H1 (cell line): Measurements from ENCODE around the gene C1QTNF1. TPM values are rescaled to one million over a fixed set of nuclear protein-coding genes. Genes with fewer than 3 reads are reported as not detected.

Source experiments
- CTCF ChIA-PET: fragments of 300-600 bp; sonication (Branson Sonifier 250); formaldehyde crosslinking; loops from one replicate; lab custom pipeline; 2021; ENCODE audit not compliant: partially characterized antibody; lab: Charles Lee
- POLR2A ChIA-PET: fragments of 300-600 bp; sonication (Branson Sonifier 250); formaldehyde crosslinking; loops from one replicate; lab custom pipeline; 2021; ENCODE audit warnings: inconsistent platforms; ENCODE audit not compliant: partially characterized antibody; lab: Charles Lee
- DNase-seq, 2 experiments: peaks; one replicate each; pipeline versions ENCODE4 v3.0.0 to v3.0.0-alpha.2; 2010 to 2022; ENCODE audit warnings: low spot score in 2 of 2, low read depth in 1 of 2, mixed read lengths in 1 of 2
- FAIRE-seq: peaks from 2 replicates; lab custom pipeline; 2011; peaks lifted over from hg19 to GRCh38; lab: Jason Lieb, UNC
- H2AFZ ChIP-seq: 2 replicates; pipeline ENCODE4 v1.8.1; 2012; ENCODE audit warnings: low read length, inconsistent platforms
- H2AK5ac ChIP-seq: 2 replicates; pipeline ENCODE4 v1.6.1; 2013; ENCODE audit warnings: low read depth, low read length
- H2BK120ac ChIP-seq: replicated peaks from 2 replicates; pipeline ENCODE3; 2013; ENCODE audit warnings: low read depth, low read length, inconsistent platforms
- H2BK12ac ChIP-seq: 2 replicates; pipeline ENCODE4 v1.6.1; 2013; ENCODE audit warnings: low read depth, low read length
- H2BK15ac ChIP-seq: 2 replicates; pipeline ENCODE4 v1.6.1; 2013; ENCODE audit warnings: low read length
- H2BK20ac ChIP-seq: 2 replicates; pipeline ENCODE4 v1.6.1; 2013; ENCODE audit warnings: low read length
- H2BK5ac ChIP-seq: 2 replicates; pipeline ENCODE4 v1.6.1; 2013; ENCODE audit warnings: low read depth, low read length
- H3K14ac ChIP-seq: 2 replicates; pipeline ENCODE4 v1.6.1; 2013; ENCODE audit warnings: inconsistent platforms; ENCODE audit not compliant: insufficient read length
- H3K18ac ChIP-seq: 2 replicates; pipeline ENCODE4 v1.6.1; 2013; ENCODE audit warnings: low read length; ENCODE audit errors: extremely low read depth
- H3K23ac ChIP-seq: 2 replicates; pipeline ENCODE4 v1.6.1; 2013; ENCODE audit warnings: inconsistent platforms; ENCODE audit not compliant: insufficient read length
- H3K23me2 ChIP-seq: 2 replicates; pipeline ENCODE4 v1.6.1; 2013; ENCODE audit warnings: low read depth, low read length
- H3K27ac ChIP-seq: 2 replicates; pipeline ENCODE4 v1.6.1; 2011; ENCODE audit warnings: low read depth, low read length, inconsistent platforms
- H3K27me3 ChIP-seq, 4 experiments: replicated peaks in 1 of 4; 1 replicate in 1 of 4; 2 replicates in 3 of 4; pipeline versions ENCODE4 v1.6.1 to v1.8.1; 2011 to 2013; ENCODE audit warnings: low read length in 3 of 4, mild to moderate bottlenecking in 3 of 4, inconsistent platforms in 2 of 4, mixed read lengths in 2 of 4, moderate library complexity in 1 of 4; ENCODE audit not compliant: control insufficient read depth in 3 of 4, insufficient read depth in 3 of 4; ENCODE audit errors: extremely low read depth in 1 of 4
- H3K36me3 ChIP-seq, 4 experiments: 2 replicates each; pipeline versions ENCODE4 v1.6.1 to v1.8.1; 2011 to 2013; ENCODE audit warnings: mild to moderate bottlenecking in 4 of 4, low read length in 3 of 4, moderate library complexity in 2 of 4, control low read depth in 1 of 4, inconsistent platforms in 1 of 4; ENCODE audit not compliant: insufficient read depth in 4 of 4, control insufficient read depth in 2 of 4
- H3K4ac ChIP-seq: replicated peaks from 2 replicates; pipeline ENCODE3; 2013; ENCODE audit warnings: low read length, low read depth, mixed read lengths, inconsistent platforms; ENCODE audit not compliant: insufficient read length
- H3K4me1 ChIP-seq, 4 experiments: replicated peaks in 1 of 4; 1 replicate in 1 of 4; 2 replicates in 3 of 4; pipeline versions ENCODE4 v1.6.1 to v1.8.1; 2011 to 2013; ENCODE audit warnings: low read length in 3 of 4, inconsistent platforms in 2 of 4, mixed read lengths in 1 of 4; ENCODE audit not compliant: insufficient read depth in 4 of 4, control insufficient read depth in 3 of 4
- H3K4me2 ChIP-seq, 2 experiments: 2 replicates each; pipeline versions ENCODE4 v1.6.1 to v1.8.1; 2011 to 2013; ENCODE audit warnings: low read depth in 2 of 2, low read length in 2 of 2, control low read depth in 1 of 2, inconsistent platforms in 1 of 2, mild to moderate bottlenecking in 1 of 2; ENCODE audit not compliant: insufficient read depth in 1 of 2
- H3K4me3 ChIP-seq, 4 experiments: fragments of 200-600, 300-600 bp in 1 of 4; sonication (generic), shearing (Covaris generic), sonication (Bioruptor Twin) in 1 of 4; 2 replicates each; pipeline versions ENCODE4 v1.5.1 to v1.8.1; 2011 to 2016; ENCODE audit warnings: low read length in 4 of 4, low read depth in 3 of 4, control low read depth in 2 of 4, inconsistent platforms in 2 of 4, mild to moderate bottlenecking in 2 of 4, mixed read lengths in 1 of 4, moderate library complexity in 1 of 4; ENCODE audit not compliant: insufficient read depth in 2 of 4; ENCODE audit errors: extremely low read depth in 1 of 4
- H3K56ac ChIP-seq: replicated peaks from 2 replicates; pipeline ENCODE3; 2013; ENCODE audit warnings: low read depth, mild to moderate bottlenecking, mixed read lengths, low read length, inconsistent platforms; ENCODE audit not compliant: insufficient read length
- H3K79me1 ChIP-seq: 2 replicates; pipeline ENCODE4 v1.6.1; 2013; ENCODE audit warnings: low read depth, low read length, control low read depth
- H3K79me2 ChIP-seq, 2 experiments: 2 replicates each; pipeline versions ENCODE4 v1.6.1 to v1.8.1; 2012 to 2013; ENCODE audit warnings: low read length in 2 of 2, mild to moderate bottlenecking in 2 of 2, inconsistent platforms in 1 of 2; ENCODE audit not compliant: insufficient read depth in 2 of 2, control insufficient read depth in 1 of 2
- H3K9ac ChIP-seq, 4 experiments: replicated peaks in 1 of 4; 1 replicate in 1 of 4; 2 replicates in 3 of 4; pipeline versions ENCODE4 v1.6.1 to v1.8.1; 2011 to 2013; ENCODE audit warnings: low read depth in 3 of 4, low read length in 3 of 4, control low read depth in 2 of 4, mild to moderate bottlenecking in 2 of 4, moderate library complexity in 2 of 4, inconsistent platforms in 1 of 4; ENCODE audit errors: extremely low read depth in 1 of 4
- H3K9me3 ChIP-seq, 2 experiments: 2 replicates each; pipeline versions ENCODE4 v1.6.1 to v1.8.1; 2012 to 2013; ENCODE audit warnings: mild to moderate bottlenecking in 2 of 2, moderate library complexity in 2 of 2, control low read depth in 1 of 2, inconsistent platforms in 1 of 2, low read depth in 1 of 2, low read length in 1 of 2, mixed read lengths in 1 of 2; ENCODE audit not compliant: insufficient read depth in 2 of 2
- H4K20me1 ChIP-seq, 2 experiments: replicated peaks in 1 of 2; 2 replicates each; pipeline versions ENCODE3 to v1.8.1; 2011 to 2013; ENCODE audit warnings: inconsistent platforms in 2 of 2, low read length in 2 of 2, mild to moderate bottlenecking in 1 of 2; ENCODE audit not compliant: insufficient read depth in 2 of 2, control insufficient read depth in 1 of 2
- H4K5ac ChIP-seq: 2 replicates; pipeline ENCODE4 v1.6.1; 2013; ENCODE audit warnings: low read length, low read depth, mixed read lengths, inconsistent platforms; ENCODE audit not compliant: insufficient read length
- H4K8ac ChIP-seq: 2 replicates; pipeline ENCODE4 v1.8.0; 2013; ENCODE audit warnings: mild to moderate bottlenecking, moderate library complexity, low read length, inconsistent platforms; ENCODE audit not compliant: insufficient read depth; ENCODE audit errors: extremely low read depth
- H4K91ac ChIP-seq: replicated peaks from 2 replicates; pipeline ENCODE3; 2013; ENCODE audit warnings: low read length, mixed read lengths, inconsistent platforms; ENCODE audit not compliant: insufficient read length
- RAD21 ChIP-seq, 2 experiments: IDR thresholded peaks in 1 of 2; conservative IDR thresholded peaks in 1 of 2; 2 replicates each; pipeline ENCODE4 v1.6.1; 2011; ENCODE audit warnings: low read depth in 2 of 2, low read length in 2 of 2, improper control_type of control experiment in 1 of 2, inconsistent platforms in 1 of 2, mild to moderate bottlenecking in 1 of 2, moderate library complexity in 1 of 2
- WGBS, 2 experiments: shearing (Covaris generic) in 1 of 2; methylation state at CpG; one replicate each; pipeline versions ENCODE4 v1.1.6 to v1.1.7; 2013 to 2015; ENCODE audit warnings: low lambda C conversion rate in 2 of 2, mixed read lengths in 2 of 2, inconsistent platforms in 1 of 2, low coverage in 1 of 2, missing lambda C conversion rate in 1 of 2; ENCODE audit not compliant: insufficient replicate concordance in 2 of 2, insufficient coverage in 1 of 2, insufficient read length in 1 of 2; ENCODE audit errors: extremely low coverage in 1 of 2, missing lambda C conversion rate in 1 of 2; 5-methylcytosine and 5-hydroxymethylcytosine counted together
- polyA plus RNA-seq, 7 experiments: library from polyadenylated mRNA; depleted of rRNA in 3 of 7; stranded (reverse) in 5 of 7; unstranded in 2 of 7; fragments of >200 nt in 5 of 7; fragments of 200-250 nt in 2 of 7; gene quantifications; 1 replicate in 5 of 7; 2 replicates in 1 of 7; 4 replicates in 1 of 7; pipeline versions ENCODE4 v1.2.1 to v1.2.3, GENCODE V29; 2011 to 2013; ENCODE audit warnings: missing spikeins in 2 of 7, mixed read lengths in 2 of 7
- total RNA-seq: library from RNA; stranded (reverse); fragmentation: NEBNext Ultra II Directional; extraction: Animal tissue kit (Norgen Biotek cat#: 25700); gene quantifications from 2 replicates; pipeline ENCODE4 v1.2.1, GENCODE V29; 2021

The C1QTNF1 gene
- total and polyA plus RNA-seq, 2 of the 8 experiments (the other 6 are each of a cell fraction or from before 2014, with no cell fraction given) = 1.5 to 2.5 TPM

DNA sequence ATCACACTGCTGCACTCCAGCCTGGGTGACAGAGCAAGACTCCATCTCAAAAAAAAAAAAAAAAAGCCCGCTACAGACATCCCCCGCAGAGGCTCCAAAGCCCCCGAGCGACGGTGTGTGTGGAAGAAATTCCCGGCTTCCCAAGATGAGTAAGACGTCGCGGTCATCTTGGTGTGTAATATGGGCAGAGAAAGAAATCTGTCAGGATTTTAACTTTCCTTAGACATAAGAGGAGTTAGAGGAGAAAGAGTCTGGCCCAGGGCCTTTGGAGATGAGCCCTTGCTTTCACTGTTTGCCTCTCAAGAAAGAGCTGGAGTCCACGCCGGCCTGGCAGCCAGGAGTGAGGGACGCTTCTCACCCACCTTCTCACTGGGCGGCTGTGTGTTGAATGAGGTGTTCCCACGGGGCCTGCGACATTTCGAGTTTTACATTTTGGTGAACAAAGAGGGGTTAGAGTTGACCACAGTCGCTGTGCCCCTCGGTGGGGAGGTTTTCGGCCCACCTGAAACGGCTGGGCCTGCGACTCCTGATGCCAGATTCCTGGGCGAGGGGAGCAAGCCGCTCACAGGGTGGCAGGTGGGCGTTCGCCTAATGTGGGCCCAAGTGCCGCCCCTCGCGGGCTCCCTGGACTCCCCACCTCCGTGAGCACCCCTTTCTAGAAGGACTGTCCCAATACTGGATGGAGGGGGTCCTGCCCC lies 17.9 kb downstream of the C1QTNF1 start:
- no peak overlapping the region for H2BK12ac ChIP-seq
- H4K91ac ChIP-seq = no peak overlapping the region
- no peak overlapping the region for H2BK120ac ChIP-seq
- POLR2A ChIA-PET = no interaction called here
- no peak overlapping the region for H4K5ac ChIP-seq
- H3K4me1 ChIP-seq = no peaks in the 10 kb centered on the region
- H3K27ac ChIP-seq = no peak overlapping the region
- no peak overlapping the region for H3K9ac ChIP-seq
- DNase-seq (no peak), FAIRE-seq (no peak)
- no peak overlapping the region for H2BK15ac ChIP-seq
- peaks cover 0 to 11% of the 10 kb centered on the region in 2 experiments for H4K20me1 ChIP-seq
- no peak overlapping the region for H3K4me3 ChIP-seq
- H3K56ac ChIP-seq = no peak overlapping the region
- no peaks in the 10 kb centered on the region; a peak in 1 of 4 replicates for H3K9me3 ChIP-seq
- H2BK20ac ChIP-seq = no peak overlapping the region
- H3K18ac ChIP-seq = no peak overlapping the region
- CTCF ChIA-PET = interaction anchor here (0.5 to 4.3 kb wide), 30 partner anchors 9 to 1741 kb away, joined by 3 to 26 read pairs (median 4); partner anchors contain the start of gene ENGASE
- H3K79me1 ChIP-seq = peaks cover 8% of the 10 kb centered on the region
- H3K14ac ChIP-seq = no peak overlapping the region
- no peak overlapping the region for H3K23ac ChIP-seq
- H3K79me2 ChIP-seq = no peaks in the 10 kb centered on the region
- H3K36me3 ChIP-seq = no peaks in the 10 kb centered on the region; a peak in 1 of 8 replicates
- H3K4me2 ChIP-seq = no peak overlapping the region
- no peak overlapping the region for H4K8ac ChIP-seq
- H3K27me3 ChIP-seq = no peaks in the 10 kb centered on the region; a peak in 1 of 7 replicates
- no peak overlapping the region for H2AFZ ChIP-seq
- no peak overlapping the region for H2BK5ac ChIP-seq
- peaks cover 4% of the 10 kb centered on the region; the same call in 1 of the 2 replicates for H3K23me2 ChIP-seq
- 78% methylated on average over 28 of the region's 29 CpGs; no CpG with 5 or more reads in 1 of the 2 experiments for WGBS, 2 experiments
- H3K4ac ChIP-seq = no peak overlapping the region
- no peak overlapping the region for H2AK5ac ChIP-seq
- TF ChIP-seq RAD21 (IDR thresholded peaks at IDR 0.05 in 1 of 2, conservative IDR thresholded peaks at IDR 0.05 in 1 of 2; ENCODE audit: low read depth in 2 of 2, low read length in 2 of 2) = no peak
